Stimulated activated CD4-positive, alpha-beta T cell treated with anti-CD3 and anti-CD28 coated beads, Interleukin-1b, Interleukin-23, amount 100 ng/mL, for 24 hours (primary cell): Measurements from ENCODE around the gene MED9.
A peak's percentile ranks its signal among the peaks of the same experiment; 100 is the strongest.
"Not testable (repeated sequence)": the region's sequence is repeated elsewhere in the genome, so short reads cannot be mapped to it uniquely, and the experiment has no call there.

ENCODE experiments used
- DNase-seq, 4 experiments: peaks; one replicate each; pipeline ENCODE4 v3.0.0-alpha.2; 2020; ENCODE audit warnings: low read depth in 4 of 4, low spot score in 1 of 4

Gene MED9, protein sequence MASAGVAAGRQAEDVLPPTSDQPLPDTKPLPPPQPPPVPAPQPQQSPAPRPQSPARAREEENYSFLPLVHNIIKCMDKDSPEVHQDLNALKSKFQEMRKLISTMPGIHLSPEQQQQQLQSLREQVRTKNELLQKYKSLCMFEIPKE

DNA sequence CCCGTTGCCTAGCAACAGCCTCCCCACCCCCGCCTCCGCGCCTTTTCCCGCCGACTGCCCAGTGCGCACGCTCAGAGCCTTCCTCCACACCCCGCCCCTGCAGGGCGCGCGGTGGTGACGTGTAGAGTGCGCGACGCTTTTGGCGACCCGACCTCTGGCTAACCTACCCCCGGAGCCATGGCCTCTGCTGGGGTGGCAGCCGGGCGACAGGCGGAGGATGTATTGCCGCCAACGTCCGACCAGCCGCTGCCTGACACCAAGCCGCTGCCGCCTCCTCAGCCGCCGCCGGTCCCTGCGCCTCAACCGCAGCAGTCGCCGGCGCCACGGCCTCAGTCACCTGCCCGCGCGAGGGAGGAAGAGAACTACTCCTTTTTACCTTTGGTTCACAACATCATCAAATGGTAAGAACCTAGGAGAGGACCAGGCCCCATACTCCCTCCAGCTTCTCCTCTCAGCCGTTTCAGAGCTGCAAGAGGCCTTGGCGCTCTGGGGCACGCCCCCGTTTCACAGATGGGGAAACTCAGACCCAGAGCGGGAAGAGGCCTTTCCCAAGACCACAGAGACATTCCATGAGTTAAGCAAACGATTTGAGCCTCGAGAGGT is at the start of gene MED9:
MED9 (plus strand) TSS at position 136 of the 603 bp plus-strand sequence; CDS start at position 178, 42 bp downstream.
- peak; percentile 86 to 96 (median 92) for DNase-seq

- DNase-seq: no peak
These were observed 47.6 kb upstream of the MED9 start for GRCh38 chr17:17429222-17429621.

DNA sequence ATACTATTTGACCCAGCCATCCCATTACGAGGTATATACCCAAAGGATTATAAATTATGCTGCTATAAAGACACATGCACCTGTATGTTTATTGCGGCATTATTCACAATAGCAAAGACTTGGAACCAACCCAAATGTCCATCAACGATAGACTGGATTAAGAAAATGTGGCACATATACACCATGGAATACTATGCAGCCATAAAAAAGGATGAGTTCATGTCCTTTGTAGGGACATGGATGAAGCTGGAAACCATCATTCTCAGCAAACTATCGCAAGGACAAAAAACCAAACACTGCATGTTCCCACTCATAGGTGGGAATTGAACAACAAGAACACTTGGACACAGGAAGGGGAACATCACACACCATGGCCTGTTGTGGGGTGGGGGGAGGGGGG is 45.9 kb upstream of the MED9 start:
- DNase-seq: not testable (repeated sequence)

GRCh38 chr17:17431605-17432004 is 45.2 kb upstream of the MED9 start:
- DNase-seq: no peak

DNA sequence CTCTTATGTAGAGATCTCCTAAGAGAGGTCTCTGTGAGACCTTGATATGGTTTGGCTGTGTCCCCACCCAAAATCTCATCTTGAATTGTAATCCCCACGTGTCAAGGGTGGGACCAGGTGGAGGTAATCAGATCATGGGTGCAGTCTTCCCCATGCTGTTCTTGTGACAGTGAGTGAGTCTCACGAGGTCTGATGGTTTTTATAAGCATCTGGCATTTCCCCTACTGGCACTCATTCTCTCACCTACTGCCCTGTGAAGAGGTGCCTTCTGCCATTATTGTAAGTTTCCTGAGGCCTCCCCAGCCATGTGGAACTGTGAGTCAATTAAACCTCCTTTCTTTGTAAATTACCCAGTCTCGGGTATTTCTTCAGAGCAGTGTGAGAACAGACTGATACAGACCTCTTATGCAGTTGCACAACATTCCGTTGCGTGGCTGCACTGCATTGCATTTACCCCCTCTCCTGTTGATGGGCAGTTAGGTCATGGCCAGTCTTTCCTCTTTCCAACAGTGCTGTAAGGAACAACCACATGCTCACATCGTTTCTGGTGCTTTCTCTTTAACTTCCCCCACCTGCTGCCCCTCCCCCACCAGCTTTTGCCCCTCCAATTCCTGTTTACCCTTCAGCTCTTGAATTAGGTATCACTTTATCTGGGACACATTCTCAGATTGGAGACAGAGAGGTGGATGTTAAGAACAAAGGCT is 43.6 kb upstream of the MED9 start:
- DNase-seq: no peak

DNA sequence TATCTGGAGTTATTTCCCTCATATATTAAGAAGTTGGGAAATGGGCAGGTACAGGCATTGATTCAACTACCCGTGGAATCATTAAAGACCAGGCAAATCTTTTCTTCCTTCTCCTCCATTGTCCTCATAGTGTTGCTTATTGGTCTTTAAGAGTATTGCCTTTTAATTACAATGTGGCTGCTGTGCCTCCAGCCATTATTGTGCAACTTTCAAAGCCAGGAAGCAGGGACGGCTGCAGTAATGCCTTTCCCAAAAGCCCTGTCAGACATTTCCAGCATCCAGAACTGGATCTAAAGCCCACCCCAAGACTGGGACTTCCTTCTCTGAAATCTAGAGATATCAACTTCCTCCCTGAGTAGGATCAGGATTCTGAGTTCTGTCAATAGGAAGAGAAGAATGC is 42.3 kb upstream of the MED9 start:
- DNase-seq: no peak

DNA sequence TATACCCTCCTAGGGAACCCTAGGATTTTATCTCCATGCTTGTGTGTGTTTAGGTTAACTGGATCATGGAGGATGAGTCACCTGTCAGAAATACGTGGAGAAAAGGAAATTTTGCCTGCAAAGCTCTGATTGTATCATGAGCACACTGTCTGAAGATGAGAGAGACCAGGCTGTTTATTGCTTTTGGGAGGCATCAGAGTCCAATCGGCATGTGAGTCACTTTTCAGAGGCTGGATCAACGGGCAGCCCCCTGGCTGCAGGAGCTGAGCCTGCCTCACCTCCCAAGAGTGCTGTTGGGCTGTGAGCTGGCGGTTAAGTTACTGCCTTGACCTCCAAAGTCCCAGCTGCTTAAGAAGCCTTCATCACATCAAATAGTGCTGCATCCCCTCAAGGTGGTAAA is 41.5 kb upstream of the MED9 start:
- no peak for DNase-seq

DNA sequence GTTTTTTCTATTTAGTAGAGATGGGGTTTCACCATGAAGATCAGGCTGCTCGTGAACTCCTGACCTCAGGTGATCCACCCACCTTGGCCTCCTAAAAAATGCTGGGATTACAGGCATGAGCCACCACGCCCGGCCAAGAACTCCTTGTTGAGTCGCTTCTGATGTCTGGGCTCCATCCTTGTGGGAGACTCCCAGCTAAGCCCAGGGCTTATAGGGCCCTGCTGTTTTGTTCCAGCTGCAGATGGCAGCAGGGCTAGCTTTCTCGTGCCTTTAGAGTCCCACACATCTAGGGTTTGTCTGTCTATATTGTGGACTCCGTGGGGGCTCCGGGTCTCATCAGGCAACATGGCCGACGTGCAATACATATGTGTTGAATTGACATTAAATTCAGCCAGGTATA is 39.3 kb upstream of the MED9 start:
- DNase-seq: no peak

GRCh38 chr17:17437893-17438292 is 38.9 kb upstream of the MED9 start:
- DNase-seq: no peak

DNA sequence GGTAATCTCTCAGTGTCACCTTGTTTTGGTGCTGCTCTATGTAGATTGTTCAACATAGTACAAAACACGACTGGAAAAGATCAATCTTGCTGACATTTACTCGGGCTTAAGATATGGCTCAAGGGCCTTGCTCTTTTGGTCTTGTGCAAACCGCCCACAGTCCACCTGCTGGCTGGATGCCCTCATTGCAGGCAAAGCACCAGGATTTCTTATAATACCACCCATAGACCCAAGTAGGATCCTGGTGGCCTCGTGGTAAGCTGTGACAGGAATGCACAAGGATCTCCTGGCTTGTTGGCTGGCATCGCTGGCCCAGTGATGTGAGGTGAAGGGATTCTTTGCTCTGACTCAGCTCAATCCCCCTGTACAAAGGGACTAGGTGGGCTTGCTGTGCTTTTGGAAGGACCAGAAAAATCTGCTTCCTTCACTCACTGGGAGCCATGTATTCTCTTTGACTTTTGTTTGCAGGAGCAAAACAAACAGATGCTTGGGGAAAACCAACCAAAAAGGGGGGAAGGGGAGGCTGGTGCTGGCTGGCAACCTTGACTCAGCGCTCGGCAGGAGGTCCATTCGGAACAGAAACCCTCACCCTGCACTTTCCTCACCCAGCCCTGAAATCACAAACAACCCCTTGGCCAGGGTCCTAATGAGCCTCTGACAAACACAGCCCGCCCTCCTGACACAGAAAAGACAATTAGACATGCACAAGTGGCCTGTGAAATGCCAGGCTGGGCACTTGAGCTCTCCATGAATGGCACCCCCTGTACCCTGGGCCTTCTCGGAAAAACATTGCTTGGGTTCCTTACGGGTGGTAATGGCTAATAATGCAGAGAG is 36.6 kb upstream of the MED9 start:
- DNase-seq: peak; percentile 53 to 65 (median 60)

- DNase-seq: no peak
These were observed 35.7 kb upstream of the MED9 start for GRCh38 chr17:17440938-17441675.

GRCh38 chr17:17443173-17443572 is 33.6 kb upstream of the MED9 start:
- no peak for DNase-seq

GRCh38 chr17:17445296-17445924 is 31.4 kb upstream of the MED9 start:
- no peak for DNase-seq

GRCh38 chr17:17445925-17446665 is 30.7 kb upstream of the MED9 start:
- DNase-seq: no peak

- no peak for DNase-seq
These were observed 30.1 kb upstream of the MED9 start for GRCh38 chr17:17446666-17447155.

DNA sequence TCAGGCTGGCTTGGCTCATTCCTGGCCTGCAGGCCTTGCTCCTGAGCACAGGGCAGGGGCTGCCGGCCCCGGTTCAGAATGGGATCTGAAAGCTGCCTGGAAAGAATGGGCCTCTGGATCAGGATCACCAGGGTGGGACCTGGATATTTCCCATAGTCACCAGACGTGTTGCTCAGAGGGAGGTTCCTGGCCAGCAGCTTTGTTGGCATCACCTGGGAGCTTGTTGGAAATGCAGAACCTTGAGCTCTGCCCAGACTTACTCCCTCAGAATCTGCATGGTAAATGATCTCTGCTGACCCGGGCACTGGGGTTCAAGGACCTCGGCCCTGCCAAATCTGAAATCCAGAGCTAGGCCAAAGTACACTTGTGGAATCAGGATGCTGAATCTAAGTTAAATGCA is 29.5 kb upstream of the MED9 start:
- DNase-seq: no peak

- DNase-seq: no peak
These were observed 28.7 kb upstream of the MED9 start for GRCh38 chr17:17448076-17448475.

DNA sequence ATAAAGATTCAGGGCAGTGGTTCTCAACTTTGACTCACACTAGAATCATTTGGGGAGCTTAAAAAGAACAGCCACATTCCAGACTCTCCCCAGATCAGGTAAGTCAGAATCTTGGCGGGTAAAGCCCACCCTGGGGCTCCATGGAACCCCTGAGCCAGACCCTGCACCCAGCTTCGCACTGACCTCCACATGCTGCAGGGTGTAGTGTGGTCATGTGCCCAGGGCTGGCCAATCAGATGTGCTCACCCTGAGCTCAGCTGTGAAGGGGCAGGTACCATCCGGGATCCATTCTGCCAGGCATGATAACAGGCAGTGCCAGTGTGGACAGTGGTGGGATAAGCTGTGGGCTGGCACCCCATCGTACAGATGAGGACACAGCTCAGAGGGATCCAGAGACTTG is 28.1 kb upstream of the MED9 start:
- no peak for DNase-seq

- no peak for DNase-seq
These were observed 23.7 kb upstream of the MED9 start for GRCh38 chr17:17453088-17453487.

DNA sequence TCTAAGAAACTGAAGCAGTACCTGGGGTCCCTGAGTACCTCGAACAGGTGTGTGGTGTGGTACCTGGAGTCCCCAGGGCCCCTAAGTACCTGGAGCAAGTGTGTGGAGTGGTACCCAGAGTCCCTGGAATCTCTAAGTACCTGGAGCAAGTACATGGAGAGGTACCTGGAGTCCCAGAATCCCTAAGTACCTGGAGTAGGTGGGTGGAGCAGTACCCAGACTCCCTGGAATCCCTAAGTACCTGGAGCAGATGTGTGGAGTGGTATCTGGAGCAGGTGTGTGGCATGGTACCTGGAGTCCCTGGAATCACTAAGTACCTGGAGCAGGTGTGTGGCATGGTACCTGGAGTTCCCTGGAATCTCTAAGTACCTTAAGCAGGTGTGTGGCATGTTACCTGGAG is 22.5 kb upstream of the MED9 start:
- DNase-seq: no peak
